HepG2 (cell line): ENCODE measurements around the gene UROS.

ENCODE experiments used
- CTCF ChIP-seq: sonication (generic); formaldehyde crosslinking; IDR thresholded peaks from 2 replicates; pipeline ENCODE4 v1.5.0; 2020; ENCODE audit warnings: mild to moderate bottlenecking, missing genetic modification reagents, moderate library complexity
- EZH2 ChIP-seq: conservative IDR thresholded peaks from 2 replicates; pipeline ENCODE4 v1.6.1; 2012; ENCODE audit warnings: mild to moderate bottlenecking, low read depth, low read length, moderate library complexity
- FOXO4 ChIP-seq: sonication (generic); formaldehyde crosslinking; conservative IDR thresholded peaks from 2 replicates; pipeline ENCODE4 v1.8.1; 2023; ENCODE audit warnings: missing genetic modification reagents
- MXD3 ChIP-seq: IDR thresholded peaks from 2 replicates; pipeline ENCODE4 v1.6.1; 2016; ENCODE audit warnings: mild to moderate bottlenecking, missing biosample characterization, missing genetic modification reagents
- NFYB ChIP-seq: sonication (generic); formaldehyde crosslinking; IDR thresholded peaks from 2 replicates; pipeline ENCODE4 v1.4.0; 2020; ENCODE audit warnings: missing genetic modification reagents
- SIN3A ChIP-seq: IDR thresholded peaks from 2 replicates; pipeline ENCODE4 v1.6.1; 2011; ENCODE audit warnings: low read depth, mild to moderate bottlenecking, control low read depth, low read length, borderline replicate concordance
- TAF1 ChIP-seq: sonication (generic); formaldehyde crosslinking; IDR thresholded peaks from 2 replicates; pipeline ENCODE4 v1.4.0; 2020; ENCODE audit warnings: missing genetic modification reagents
- ZNF615 ChIP-seq: sonication (generic); formaldehyde crosslinking; IDR thresholded peaks from 2 replicates; pipeline ENCODE4 v1.5.0; 2020; ENCODE audit warnings: mild to moderate bottlenecking, missing genetic modification reagents, borderline replicate concordance
- ZNF777 ChIP-seq: sonication (generic); formaldehyde crosslinking; IDR thresholded peaks from 2 replicates; pipeline ENCODE4 v1.4.0; 2020; ENCODE audit warnings: missing genetic modification reagents

- no peak for TF ChIP-seq ZNF615 (CRISPR knock-in tag)
- TF ChIP-seq ZNF777 (CRISPR knock-in tag), result no peak
- TF ChIP-seq CTCF (CRISPR knock-in tag), result no peak
- no peak for TF ChIP-seq TAF1 (CRISPR knock-in tag)
- TF ChIP-seq NFYB (CRISPR knock-in tag), result no peak
- no peak for TF ChIP-seq FOXO4
- no peak for TF ChIP-seq SIN3A
- TF ChIP-seq EZH2, result no peak
- no peak for TF ChIP-seq MXD3
Measured at GRCh38 chr10:125801574-125801973, 21.5 kb downstream of the UROS start.
